Dermis microvascular lymphatic vessel endothelial cell (primary cell): ENCODE results near the gene NCF4. TPM values are rescaled to one million over a fixed set of nuclear protein-coding genes. Genes with fewer than 3 reads are reported as not detected.

ENCODE experiments used
- DNase-seq, 2 donors: peaks; one replicate each; pipeline versions ENCODE4 v3.0.0 to v3.0.0-alpha.2; 2010; ENCODE audit warnings: low read depth in 2 of 2
- total RNA-seq: library from RNA; depleted of rRNA; stranded (reverse); fragments of >200 nt; gene quantifications from 2 replicates; pipeline ENCODE4 v1.2.1, GENCODE V29; 2014

NCF4 gene
- total RNA-seq, 1 donor from 2014 or later: not detected

DNA sequence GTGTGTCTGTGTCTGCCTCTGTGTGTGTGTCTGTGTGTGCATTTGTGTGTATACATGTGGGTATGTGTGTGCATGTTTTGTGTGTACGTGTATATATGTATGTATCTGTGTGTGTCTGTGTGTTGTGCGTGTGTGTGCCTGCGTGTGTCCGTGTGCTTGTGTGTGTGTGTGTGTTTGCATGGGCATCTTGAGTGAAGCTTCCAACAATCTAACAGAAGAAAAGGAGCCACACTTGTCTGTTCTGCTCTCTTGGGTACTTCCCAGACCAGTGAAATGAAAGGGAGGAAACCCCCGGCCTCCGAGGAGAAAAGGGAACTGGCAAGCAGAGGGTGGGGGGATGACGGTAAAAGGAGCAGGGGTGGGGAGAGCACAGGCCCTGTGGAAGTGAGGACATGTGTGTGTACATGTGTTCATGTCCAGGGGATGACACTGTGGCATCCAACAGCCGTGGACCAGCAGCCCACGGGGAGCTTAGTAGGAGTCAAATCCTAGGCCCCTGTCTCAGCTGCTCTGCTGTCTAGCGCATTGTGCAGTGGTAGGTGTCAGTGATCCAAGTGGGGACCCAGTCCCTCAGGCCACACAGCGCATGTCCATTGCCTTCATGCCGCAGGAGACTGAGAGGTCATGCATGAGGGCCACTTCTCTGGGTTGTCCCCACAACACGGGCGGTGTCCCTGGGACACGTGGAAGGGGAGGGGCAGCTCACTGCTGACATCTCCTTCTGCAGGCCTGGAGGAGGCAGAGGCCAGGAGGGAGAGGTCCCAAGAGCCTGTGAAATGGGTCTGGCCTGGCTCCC, 60.7 kb downstream of the NCF4 start:
- DNase-seq: no peak

DNA sequence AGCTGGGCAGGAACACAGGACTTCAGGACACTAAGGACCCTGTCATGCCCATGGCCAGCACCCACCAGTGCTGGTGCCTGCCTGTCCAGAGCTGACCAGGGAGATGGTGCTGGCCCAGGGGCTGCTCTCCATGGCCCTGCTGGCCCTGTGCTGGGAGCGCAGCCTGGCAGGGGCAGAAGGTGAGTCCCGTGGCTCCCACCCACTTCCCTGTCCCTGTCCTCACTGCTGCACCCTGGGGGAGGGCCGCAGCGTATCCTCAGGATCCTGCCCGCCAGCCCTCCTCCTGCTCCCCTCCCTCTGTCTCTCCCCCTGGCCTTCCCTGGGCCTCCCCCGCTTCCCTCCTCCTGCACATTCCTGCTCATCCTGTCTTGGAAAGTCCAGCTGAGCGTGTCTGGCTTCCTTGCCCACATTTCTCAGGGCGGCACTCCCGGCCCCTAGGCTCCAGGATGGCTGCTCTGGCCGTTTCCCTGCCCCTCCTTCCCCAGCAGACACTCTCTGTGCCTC, 61.4 kb downstream of the NCF4 start:
- DNase-seq: no peak

DNA sequence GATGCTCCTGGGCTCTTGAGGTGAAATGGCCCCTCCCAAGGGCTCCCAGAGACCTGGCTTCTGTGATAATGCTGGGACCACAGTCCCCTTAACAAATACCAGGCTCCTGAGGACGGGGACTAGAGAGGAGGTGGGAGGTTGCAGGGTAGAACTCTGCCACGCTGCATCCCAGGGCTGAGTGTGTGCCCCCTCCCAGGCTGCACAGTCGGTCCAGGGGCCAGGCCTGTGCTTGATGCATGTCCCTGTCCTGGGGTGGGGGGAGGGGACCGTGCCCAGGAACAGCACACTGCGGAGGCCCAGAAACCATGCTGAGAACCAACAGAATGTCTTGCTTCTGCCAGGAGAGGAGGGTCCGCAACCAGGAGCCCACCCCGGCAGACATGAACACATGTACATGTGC, 61.9 kb downstream of the NCF4 start:
- no peak for DNase-seq

DNA sequence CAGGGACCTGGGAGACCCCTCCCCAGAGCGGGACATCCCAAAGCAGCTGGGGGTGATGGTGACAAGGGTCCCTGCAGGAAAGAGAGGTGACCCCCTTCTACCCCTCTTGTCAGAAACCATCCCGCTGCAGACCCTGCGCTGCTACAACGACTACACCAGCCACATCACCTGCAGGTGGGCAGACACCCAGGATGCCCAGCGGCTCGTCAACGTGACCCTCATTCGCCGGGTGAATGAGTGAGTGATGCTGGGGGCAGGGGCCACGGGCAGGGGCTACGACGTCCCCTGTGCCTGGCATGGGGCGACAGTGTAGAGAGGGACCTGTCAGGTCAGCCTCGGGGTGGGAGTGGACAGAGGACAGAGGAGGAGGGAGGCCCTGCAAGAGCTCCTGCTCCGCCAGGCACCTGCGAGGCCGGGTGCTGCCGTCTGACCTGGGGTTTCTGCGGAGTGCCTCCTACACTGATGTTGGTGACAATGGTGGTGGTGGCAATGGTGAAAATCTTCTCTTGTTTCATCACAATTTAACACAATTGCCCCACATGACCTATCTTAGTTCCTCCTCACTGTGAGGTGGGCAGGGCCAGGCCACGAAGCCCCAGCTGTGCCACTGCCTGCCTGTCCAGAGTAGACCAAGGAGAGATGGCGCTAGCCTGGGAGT, 62.5 kb downstream of the NCF4 start:
- no peak for DNase-seq

DNA sequence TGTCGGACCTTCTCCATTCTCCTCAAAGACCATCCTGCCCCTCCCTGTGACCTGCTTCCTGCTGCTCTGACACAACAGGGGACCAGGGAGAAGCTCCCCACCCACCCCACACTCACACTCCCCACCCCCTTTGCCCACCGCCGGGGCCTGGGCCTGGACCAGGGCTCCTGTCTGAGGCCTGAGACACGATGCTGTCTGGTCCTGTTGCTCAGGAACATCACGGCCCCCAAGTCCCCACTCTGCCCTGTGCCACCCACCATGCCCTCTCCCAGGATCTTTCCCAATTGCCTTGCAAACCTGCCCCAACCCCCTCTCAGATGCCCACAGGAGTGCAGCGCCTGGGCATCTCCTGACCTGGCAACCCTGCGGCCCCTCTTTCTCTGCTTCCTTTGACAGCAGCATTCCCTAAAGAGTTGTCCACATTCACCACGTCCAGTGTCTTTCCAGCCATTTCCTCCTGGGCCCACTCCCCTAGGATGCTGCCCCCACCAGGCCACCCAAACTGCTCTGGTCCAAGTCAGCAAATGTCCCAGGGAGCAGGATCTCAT, 63.4 kb downstream of the NCF4 start:
- DNase-seq: no peak

DNA sequence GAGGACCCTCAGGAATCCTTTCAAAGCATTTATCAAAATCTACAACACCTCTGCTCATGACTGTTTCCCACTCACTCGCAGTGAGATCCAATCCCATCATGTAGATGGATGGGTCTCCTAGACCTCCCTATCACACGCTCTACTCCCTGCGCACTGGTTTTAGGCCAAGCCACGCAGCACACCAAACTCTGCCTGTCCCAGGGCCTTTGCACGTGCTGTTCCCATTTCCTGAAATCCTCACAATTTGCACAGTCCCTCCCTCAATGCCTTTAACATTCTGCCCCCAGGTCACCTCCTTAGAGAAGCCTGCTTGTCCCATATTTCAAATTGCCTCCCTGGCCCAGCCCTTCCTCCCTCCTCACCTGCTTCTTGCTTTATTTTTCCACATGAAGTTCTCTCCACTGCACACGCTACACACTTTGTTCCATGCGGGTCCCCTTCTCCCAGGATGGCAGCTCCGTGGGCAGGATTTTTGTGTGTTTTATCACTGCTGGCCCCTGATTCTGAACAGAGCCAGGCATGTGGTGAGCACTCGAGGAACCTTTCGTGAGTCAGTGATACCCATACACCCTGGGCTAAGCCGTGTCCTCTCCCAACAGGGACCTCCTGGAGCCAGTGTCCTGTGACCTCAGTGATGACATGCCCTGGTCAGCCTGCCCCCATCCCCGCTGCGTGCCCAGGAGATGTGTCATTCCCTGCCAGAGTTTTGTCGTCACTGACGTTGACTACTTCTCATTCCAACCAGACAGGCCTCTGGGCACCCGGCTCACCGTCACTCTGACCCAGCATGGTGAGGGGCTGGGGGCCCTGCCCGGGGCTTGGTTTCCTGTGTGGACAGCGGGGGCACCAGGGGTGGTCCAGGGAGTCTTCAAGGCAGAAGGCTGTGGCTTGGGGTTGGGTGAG, 64.8 kb downstream of the NCF4 start:
- DNase-seq: no peak

DNA sequence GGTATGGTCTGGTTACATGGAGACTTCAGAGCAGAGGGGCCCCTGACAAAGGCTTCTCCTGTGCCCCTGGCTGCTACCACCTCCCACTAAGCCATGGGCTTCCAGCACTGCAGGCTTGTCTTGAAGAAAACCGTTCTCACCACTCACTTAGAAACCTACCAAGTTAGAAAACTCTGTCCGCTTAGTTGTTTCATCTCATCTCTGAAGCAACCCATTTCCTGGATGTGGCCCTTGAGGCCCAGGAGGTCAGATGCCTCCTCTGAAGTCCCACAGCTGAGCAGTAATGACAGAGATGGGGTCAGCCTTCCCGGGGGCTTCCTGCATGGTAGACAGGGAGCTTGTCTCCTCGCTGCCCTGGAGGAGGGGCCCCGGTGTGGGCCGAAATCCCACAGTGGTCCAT, 65.5 kb downstream of the NCF4 start:
- no peak for DNase-seq

DNA sequence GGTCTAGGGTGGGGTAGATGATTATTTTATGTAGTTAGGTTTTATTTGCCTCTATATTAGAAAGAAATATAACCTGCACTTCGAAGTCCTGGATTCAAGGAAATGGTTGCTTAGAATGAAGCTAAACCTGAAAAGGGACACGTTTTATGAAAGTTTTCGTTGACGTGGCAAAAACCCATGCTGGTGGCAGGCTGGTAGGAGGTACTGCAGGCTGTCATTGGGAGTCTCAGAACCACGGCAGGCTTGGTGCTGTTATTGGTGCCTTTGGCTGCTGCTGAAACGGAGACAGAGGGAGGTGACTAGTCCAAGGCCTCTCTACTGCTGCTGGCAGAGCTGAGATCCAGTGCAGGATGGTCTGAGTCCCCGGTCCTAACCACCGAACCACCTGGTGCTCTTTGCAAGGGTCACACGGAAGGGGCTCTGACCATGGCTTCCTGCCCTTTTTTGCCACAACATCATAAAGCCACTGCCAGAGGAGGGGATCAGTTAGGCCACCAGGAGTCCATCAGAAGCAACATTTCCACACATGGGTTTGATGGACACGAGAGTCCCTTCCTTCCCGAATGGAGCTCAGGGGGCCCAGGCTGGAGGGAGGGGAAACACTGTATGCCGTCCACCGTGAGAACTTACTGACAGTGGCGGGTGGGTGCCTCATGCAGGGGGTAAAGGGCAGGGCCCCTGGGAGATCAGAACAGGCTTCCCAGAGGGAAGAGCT, 66.1 kb downstream of the NCF4 start:
- no peak for DNase-seq

Other genes with a start within 250 kb of the NCF4 start
- gene CACNG2, start 157.3 kb upstream of the NCF4 start, total RNA-seq: not detected in 2 replicates
- 10.8 and 16.2 TPM in 2 replicates for gene IFT27, start 84.9 kb upstream of the NCF4 start, total RNA-seq
- not detected in 2 replicates for gene PVALB, start 44.0 kb upstream of the NCF4 start, total RNA-seq
- gene CSF2RB, start 52.6 kb downstream of the NCF4 start, total RNA-seq: 2.8 and 7.1 TPM in 2 replicates
- 50.2 and 62.0 TPM in 2 replicates for gene TST, start 158.4 kb downstream of the NCF4 start, total RNA-seq
- gene MPST, start 158.7 kb downstream of the NCF4 start, total RNA-seq: 102 and 143 TPM in 2 replicates
- gene KCTD17, start 190.7 kb downstream of the NCF4 start, total RNA-seq: 50.6 and 74.3 TPM in 2 replicates
- gene TMPRSS6, start 248.7 kb downstream of the NCF4 start, total RNA-seq: not detected in 2 replicates